MG63 (cell line): Measurements from ENCODE around the gene PI4KA. TPM values are rescaled to one million over a fixed set of nuclear protein-coding genes. Genes with fewer than 3 reads are reported as not detected.
"Not testable (repeated sequence)": the region's sequence is repeated elsewhere in the genome, so short reads cannot be mapped to it uniquely, and the experiment has no call there.

Source experiments
- DNase-seq: peaks from one replicate; pipeline ENCODE4 v3.0.0-alpha.2; 2020
- H3K27me3 ChIP-seq: fragments of 250-450 bp; sonication (Bioruptor Pico); 2 replicates; pipeline ENCODE4 v1.5.1; 2020; ENCODE audit warnings: mild to moderate bottlenecking, moderate library complexity
- H3K36me3 ChIP-seq: fragments of 250-450 bp; sonication (Bioruptor Pico); 2 replicates; pipeline ENCODE4 v1.5.1; 2020; ENCODE audit warnings: mild to moderate bottlenecking, moderate library complexity
- H3K4me3 ChIP-seq: fragments of 250-450 bp; sonication (Bioruptor Pico); 2 replicates; pipeline ENCODE4 v1.5.1; 2020; ENCODE audit warnings: mild to moderate bottlenecking, moderate library complexity
- H3K9me3 ChIP-seq: fragments of 250-450 bp; sonication (Bioruptor Pico); 2 replicates; pipeline ENCODE4 v1.5.1; 2020; ENCODE audit warnings: mild to moderate bottlenecking, moderate library complexity
- total RNA-seq: library from RNA; depleted of rRNA; stranded (reverse); fragments of >200 nt; shearing (Covaris generic); gene quantifications from 2 replicates; pipeline ENCODE4 v1.2.3, GENCODE V29; 2014; ENCODE audit warnings: low replicate concordance

The PI4KA gene
- total RNA-seq, 1 experiment from 2014 or later: 24.3 TPM

DNA sequence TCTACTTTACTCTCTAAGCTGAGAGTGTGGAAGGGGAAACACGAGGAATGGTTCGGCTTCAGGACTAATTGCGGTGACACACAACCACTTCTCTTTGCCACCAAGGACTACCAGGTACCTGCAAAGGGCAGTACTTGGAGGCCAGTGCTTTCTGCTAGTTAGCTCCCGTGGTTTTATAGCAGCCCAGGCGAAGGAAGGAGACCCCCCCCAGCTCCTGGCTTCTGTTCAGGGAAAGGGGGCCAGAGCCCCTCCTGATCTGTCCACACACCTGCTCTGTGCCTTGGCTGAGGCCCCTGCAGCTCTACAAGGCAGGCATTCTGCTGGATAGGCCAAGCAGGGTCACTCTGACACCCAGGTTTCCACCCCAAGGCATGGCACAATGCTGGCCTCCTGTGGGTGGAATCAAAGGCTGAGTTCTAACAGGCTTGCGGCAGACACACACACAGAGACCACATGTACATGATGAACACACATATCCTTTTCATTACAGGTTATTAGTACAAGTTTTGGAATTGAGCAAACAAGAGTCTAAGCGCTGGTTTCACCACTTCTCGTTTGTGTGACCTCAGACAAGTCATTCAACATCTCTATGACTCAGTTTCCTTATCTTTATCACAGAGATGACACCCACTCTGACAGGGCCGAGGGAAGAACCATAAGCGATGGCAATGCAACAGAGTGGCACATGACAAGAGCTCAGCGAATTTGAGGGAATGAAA is 77.2 kb downstream of the PI4KA start:
- no peaks in the 10 kb centered on the region for H3K27me3 ChIP-seq
- no peak overlapping the region for H3K4me3 ChIP-seq
- H3K9me3 ChIP-seq: no peaks in the 10 kb centered on the region
- DNase-seq: no peak
- peaks cover 11% of the 10 kb centered on the region for H3K36me3 ChIP-seq

DNA sequence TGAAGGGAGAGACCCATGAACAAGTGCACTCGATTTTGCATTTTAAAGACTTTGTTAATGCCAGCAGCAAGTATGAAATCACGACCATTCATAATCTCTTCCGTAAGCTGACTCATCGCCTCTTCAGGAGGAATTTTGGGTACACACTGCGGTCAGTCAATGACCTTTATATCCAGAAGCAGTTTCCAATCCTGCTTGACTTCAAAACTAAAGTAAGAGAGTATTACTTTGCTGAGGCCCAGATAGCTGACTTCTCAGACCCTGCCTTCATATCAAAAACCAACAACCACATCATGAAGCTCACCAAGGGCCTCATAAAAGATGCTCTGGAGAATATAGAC is 78.8 kb downstream of the PI4KA start:
- Histone ChIP-seq H3K36me3 (peaks cover 11% of the 10 kb centered on the region), H3K9me3 (no peaks in the 10 kb centered on the region), H3K27me3 (no peaks in the 10 kb centered on the region), H3K4me3 (no peak overlapping the region)
- DNase-seq: no peak

DNA sequence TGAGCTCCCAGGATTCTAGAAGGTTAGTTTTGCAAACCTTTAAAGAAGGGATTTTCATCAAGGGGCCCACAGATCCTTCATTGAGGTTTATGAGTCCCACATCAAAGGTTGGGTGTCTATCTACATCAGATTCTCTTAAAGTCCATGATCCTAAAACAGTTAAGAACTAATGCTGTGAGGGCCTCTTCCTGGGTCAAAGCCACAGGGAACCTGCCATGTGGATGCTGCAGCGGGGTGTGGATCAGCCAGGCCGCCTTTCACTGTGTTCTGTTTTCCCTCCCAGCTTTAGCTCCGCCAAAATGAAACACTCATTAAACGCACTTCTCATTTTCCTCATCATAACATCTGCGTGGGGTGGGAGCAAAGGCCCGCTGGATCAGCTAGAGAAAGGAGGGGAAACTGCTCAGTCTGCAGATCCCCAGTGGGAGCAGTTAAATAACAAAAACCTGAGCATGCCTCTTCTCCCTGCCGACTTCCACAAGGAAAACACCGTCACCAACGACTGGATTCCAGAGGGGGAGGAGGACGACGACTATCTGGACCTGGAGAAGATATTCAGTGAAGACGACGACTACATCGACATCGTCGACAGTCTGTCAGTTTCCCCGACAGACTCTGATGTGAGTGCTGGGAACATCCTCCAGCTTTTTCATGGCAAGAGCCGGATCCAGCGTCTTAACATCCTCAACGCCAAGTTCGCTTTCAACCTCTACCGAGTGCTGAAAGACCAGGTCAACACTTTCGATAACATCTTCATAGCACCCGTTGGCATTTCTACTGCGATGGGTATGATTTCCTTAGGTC is 79.4 kb downstream of the PI4KA start:
- Histone ChIP-seq H3K27me3 (no peaks in the 10 kb centered on the region), H3K36me3 (peaks cover 11% of the 10 kb centered on the region), H3K4me3 (no peak overlapping the region), H3K9me3 (no peaks in the 10 kb centered on the region)
- DNase-seq: no peak

DNA sequence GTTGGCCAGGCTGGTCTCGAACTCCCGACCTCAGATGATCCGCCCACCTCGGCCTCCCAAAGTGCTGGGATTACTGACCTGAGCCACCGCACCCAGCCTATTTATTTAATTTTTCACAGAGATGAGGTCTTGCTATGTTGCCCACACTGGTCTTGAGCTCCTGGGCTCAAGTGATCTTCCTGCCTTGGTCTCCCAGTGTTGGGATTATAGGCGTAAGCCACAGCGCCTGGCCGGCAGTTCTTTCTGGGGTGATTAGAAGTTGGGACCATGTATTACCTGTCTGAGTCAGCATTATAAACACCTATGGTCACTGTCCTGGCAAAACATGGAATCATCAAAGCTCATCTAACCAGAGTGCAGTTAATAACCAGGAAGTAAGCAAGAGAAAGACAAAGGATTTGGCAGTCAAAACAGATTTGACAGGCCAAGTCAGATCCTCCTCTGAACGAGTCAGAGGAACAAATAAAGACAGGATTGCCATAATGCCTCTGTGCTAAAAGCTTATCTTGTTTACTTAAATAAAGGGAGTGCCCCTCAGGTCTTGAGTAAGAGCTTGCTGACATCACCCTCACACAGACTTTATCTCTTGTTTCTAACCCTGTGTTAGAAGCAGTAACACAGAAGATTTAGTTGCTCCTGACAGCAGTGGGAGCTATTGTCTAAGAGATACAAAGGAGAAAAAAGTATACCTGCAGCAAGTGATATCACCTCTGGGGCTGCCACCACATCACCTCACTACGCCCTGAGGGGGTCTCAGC is 81.0 kb downstream of the PI4KA start:
- no peak overlapping the region for H3K4me3 ChIP-seq
- no peaks in the 10 kb centered on the region for H3K9me3 ChIP-seq
- H3K27me3 ChIP-seq: no peaks in the 10 kb centered on the region
- peaks cover 11% of the 10 kb centered on the region for H3K36me3 ChIP-seq
- DNase-seq: peak; percentile 12

DNA sequence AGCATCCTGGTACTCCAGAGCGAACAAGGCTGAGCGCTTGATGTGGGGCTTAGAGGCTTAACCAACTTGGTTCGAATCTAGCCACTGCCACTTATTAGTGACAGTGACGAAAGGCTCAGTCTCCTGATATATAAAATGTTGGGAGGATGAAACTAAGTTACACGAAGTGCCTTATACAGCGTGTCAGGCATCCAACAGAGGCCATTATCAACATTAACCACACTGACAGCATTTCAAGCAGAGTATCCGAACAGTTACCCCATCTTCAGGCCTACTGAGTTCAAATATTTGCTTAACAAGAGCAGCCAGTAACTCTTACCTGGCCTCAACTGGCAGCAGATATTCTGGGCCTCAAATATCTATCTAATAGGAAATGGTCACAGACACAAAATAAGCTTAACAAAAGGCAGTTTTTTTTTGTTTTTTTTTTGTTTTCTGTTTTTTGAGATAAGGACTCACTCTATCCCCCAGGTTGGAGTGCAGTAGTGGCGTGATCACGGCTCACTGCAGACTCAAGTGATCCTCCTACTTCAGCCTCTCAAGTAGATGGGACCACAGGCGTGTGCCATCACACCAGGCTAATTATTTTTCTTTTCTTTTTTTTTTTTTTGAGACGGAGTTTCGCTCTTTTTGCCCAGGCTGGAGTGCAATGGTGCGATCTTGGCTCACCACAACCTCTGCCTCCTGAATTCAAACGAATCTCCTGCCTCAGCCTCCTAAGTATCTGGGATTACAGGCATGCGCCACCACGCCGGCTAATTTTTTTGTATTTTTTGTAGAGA is 81.8 kb downstream of the PI4KA start:
- H3K9me3 ChIP-seq: no peaks in the 10 kb centered on the region
- DNase-seq: no peak

DNA sequence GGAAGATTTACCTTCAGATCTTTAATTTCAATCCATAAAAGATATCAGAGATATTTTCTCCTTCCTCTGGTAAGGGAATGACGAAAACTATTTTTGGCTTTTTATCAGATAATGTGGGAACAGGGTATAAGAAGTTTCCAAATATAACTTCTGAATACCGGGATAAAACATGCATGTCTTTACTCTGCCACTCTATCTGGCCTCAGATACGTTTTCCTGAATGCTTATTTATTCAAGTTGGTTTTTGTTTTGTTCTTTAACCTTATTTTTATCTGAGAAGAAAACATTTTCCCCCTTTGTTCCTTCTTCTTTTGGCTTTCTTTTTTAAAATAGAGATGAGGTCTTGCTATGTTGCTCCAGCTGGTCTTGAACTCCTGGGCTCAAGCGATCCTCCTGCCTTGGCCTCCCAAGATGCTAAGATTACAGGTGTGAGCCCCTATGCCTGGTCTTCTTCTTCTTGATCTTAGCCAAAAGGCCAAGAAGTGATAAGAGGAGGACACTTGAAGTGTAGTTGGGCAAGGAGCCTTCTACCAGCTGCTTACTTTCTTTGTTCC is 83.2 kb downstream of the PI4KA start:
- peaks cover 11% of the 10 kb centered on the region for H3K36me3 ChIP-seq
- no peaks in the 10 kb centered on the region for H3K9me3 ChIP-seq
- DNase-seq: no peak
- no peaks in the 10 kb centered on the region for H3K27me3 ChIP-seq
- no peak overlapping the region for H3K4me3 ChIP-seq

More for the DNA sequence above, 81.8 kb downstream of the PI4KA start:
- Histone ChIP-seq H3K4me3 (no peak overlapping the region), H3K27me3 (no peaks in the 10 kb centered on the region), H3K36me3 (peaks cover 11% of the 10 kb centered on the region)

DNA sequence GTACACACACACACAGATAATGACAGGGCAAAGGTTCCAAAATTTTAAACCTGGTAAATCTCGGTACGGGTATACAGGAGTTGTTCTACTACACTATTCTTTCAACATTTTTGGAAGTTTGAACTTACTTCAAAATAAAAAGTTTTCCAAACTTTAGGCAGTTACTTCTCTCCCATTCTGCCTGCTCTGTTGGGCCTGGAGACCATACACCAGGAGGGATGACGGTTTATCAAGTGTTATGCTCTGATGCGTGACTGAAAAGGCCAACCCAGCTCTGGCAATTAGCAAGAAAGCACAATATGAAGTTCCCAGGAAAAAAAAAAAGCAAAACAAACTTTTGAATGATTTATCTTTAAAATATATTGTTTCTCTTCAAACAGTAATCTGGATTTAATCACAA is 83.7 kb downstream of the PI4KA start:
- H3K9me3 ChIP-seq: no peaks in the 10 kb centered on the region
- H3K4me3 ChIP-seq: no peak overlapping the region
- DNase-seq: no peak
- H3K36me3 ChIP-seq: peaks cover 8% of the 10 kb centered on the region
- H3K27me3 ChIP-seq: no peaks in the 10 kb centered on the region

DNA sequence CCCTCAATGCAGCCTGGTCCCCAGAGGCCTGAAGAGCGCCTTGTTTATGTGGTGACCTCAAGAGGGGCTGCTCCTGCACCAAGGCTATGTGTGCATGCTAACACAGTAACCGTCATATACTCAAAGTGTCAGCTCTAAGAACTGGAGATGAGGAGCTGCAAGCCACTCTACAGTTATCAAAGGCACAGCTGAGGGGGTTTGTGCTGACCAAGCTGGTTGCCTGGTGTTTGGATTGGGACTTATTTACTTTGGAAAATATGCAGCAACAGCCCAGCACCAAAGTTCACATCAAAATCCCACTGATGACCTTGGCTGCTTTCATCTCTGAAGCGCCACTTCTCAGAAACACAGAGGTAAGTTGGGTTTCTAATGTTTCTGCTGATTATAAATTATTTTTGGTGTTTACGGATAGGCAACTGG is 84.8 kb downstream of the PI4KA start, which contains the start of gene SERPIND1:
Gene SERPIND1, plus strand, starts transcription at position 321 of the 420 bp plus-strand sequence. CDS start 5,200 bp downstream, outside the sequence.
- Histone ChIP-seq H3K27me3 (no peaks in the 10 kb centered on the region), H3K36me3 (no peaks in the 10 kb centered on the region; the same call in 1 of the 2 replicates), H3K9me3 (no peaks in the 10 kb centered on the region), H3K4me3 (no peak within 1 kb of the TSS)
- no peak for DNase-seq

DNA sequence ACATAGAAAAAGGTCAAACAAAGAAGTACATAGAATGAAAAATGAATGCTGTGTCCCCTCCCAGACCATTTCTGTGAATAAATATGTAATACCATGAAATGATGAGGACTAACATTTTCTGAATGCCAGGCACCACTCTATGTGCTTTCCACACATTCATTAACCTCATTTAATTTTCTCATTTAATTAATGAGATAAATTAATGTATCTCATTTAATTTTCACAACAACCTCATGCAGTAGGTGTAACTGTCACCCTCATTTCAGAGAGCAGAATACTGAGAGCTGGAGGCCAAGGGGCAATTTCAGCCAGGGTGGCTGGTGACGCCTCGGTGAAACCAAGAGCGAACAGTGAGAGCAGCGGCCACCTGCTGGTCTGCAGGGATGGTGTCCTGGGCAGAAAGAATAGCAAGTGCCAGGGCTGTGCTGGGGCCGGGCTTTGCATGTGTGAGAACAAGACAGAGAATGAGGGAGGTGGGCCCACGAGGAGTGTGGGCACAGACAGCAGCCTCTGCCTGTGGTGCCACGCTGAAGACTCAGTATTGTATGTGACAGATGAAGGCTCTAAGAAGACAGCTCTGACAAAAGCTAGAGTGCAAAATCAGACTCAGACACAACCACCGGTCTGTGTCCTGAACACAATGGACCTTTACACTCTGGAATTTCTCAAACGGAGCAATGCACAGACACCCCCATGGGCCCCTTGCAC is 86.5 kb downstream of the PI4KA start:
- Histone ChIP-seq H3K9me3 (no peaks in the 10 kb centered on the region), H3K4me3 (no peak overlapping the region), H3K36me3 (no peaks in the 10 kb centered on the region), H3K27me3 (no peaks in the 10 kb centered on the region)
- no peak for DNase-seq

DNA sequence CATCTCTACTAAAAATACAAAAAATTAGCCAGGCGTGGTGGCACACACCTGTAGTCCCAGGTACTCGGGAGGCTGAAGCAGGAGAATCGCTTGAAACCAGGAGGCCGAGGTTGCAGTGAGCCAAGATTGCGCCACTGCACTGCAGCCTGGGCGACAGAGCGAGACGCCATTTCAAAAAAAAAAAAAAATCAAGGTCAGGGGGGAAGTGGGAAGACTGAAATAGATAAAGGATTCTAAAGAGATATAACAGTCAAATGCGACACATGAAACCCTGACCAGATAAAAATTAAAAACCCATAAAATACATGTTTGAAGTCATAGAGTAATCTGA is 89.2 kb downstream of the PI4KA start:
- not testable (repeated sequence) for DNase-seq, H3K9me3 ChIP-seq, H3K27me3 ChIP-seq, H3K4me3 ChIP-seq, H3K36me3 ChIP-seq

DNA sequence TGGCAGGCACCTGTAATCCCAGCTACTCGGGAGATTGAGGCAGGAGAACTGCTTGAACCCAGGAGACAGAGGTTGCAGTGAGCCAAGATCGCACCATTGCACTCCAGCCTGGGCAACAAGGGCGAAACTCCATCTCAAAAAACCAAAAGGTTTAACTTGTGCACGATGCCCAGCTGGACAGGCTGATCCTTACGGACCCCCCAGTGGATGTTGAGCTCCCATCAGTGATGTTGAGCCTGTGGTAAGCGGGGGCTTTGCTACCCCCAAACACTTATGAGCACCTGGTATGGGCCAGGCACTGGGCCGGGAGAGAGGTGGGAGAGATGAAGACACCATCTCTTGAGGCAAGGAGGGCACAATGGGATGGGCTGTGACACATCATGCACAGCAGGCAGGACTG is 92.1 kb downstream of the PI4KA start:
- no peak for DNase-seq

DNA sequence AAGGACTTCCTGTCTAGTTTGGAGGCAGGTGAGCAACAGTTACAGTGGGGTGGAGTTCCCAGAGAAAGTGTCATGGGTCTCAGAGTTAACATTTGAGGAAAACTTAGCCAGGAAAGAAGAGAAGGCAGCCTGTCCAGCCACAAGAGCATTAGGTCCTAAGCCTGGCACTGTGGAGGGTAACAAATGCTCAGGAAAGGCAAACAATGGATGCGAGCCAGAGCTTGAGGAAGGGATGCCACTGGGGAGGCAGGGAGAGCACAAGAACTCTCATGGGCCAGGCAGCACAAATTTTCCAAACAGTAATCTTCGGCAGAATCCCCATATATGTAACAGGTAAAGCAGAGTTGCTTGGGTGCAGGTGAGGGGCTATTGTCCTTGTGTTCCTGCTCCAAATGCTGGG is 92.7 kb downstream of the PI4KA start:
- Histone ChIP-seq H3K27me3 (no peaks in the 10 kb centered on the region), H3K9me3 (no peaks in the 10 kb centered on the region), H3K36me3 (peaks cover 17% of the 10 kb centered on the region), H3K4me3 (no peak overlapping the region)
- no peak for DNase-seq

More for the DNA sequence above, 92.1 kb downstream of the PI4KA start:
- H3K27me3 ChIP-seq: no peaks in the 10 kb centered on the region
- no peaks in the 10 kb centered on the region for H3K9me3 ChIP-seq
- H3K4me3 ChIP-seq: no peak overlapping the region
- H3K36me3 ChIP-seq: peaks cover 17% of the 10 kb centered on the region

DNA sequence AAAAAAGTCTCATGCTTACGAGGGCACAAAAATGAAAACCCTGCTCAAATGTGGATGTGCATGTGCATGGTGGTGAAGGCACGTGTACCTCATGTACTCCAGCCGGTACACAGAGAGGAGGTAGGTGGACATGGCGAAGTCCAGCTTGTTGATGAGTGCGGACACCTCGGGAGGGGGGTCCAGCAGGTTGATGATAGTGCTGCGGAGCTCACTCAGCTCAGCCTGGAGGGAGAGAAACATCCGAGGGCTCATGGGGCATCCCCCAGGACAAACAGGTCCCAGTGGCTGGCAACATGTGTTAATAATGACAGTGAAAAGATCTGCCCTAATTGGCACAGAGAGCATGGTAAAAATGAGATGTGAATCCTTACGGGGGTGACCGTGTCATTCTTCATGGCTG is 93.9 kb downstream of the PI4KA start:
- Histone ChIP-seq H3K27me3 (no peaks in the 10 kb centered on the region), H3K4me3 (no peak overlapping the region), H3K36me3 (peaks cover 22% of the 10 kb centered on the region), H3K9me3 (no peaks in the 10 kb centered on the region)
- DNase-seq: no peak

DNA sequence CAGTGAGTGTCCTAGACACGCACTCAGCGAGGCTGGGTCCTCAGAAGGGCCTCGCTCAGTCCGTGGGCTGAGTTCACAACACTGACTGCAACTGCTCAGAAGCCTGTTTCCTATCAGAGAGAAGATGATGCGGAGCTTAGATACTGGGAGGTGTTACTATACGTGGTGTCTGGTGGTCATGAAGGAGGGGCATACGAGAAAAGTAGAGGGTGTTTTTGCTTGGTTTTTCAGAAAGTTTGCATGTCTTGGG is 94.2 kb downstream of the PI4KA start:
- DNase-seq: no peak

DNA sequence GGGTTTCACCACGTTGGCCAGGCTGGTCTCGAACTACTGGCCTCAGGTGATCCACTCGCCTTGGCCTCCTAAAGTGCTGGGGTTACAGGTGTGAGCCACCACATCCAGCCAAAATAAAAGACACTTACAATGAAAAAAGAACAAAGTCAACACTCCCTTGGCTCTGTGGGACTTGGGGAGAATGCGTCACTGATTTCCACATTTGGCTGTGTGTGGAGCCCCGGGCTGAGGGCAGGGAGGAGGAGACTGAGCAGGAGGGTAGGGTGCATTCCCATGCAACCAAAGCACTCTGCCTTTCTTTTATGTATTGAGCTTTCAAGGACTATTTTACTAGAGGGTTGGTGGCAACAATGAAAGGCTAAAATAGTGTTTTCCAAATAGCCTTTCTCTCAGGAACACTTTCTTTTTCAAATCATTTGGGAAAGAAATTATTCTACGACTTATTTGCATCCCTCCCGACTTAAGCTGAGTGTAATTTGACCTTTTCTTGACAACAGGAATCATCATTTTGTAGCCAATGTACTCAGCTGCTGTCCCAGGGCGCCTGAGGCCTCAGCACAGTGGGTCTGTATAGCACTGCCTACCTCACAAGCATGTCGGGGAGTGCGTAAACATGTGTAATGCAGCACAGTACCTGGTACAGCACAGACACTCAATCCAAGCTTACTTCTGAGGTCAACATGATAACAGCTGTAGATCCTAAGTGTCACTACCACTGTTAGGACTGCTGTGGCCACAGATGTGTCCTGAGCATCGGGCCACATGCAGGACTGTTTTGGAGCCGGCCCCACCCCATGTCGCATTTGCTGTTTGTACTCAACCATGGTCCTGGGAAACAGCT is 94.8 kb downstream of the PI4KA start:
- DNase-seq: no peak
- H3K36me3 ChIP-seq: peaks cover 24% of the 10 kb centered on the region
- H3K27me3 ChIP-seq: no peaks in the 10 kb centered on the region
- H3K9me3 ChIP-seq: no peaks in the 10 kb centered on the region
- no peak overlapping the region for H3K4me3 ChIP-seq

More for the DNA sequence above, 94.2 kb downstream of the PI4KA start:
- Histone ChIP-seq H3K9me3 (no peaks in the 10 kb centered on the region), H3K4me3 (no peak overlapping the region), H3K36me3 (peaks cover 22% of the 10 kb centered on the region), H3K27me3 (no peaks in the 10 kb centered on the region)
